ENCODE measurements around the gene NECAP2. TPM values are rescaled to one million over a fixed set of nuclear protein-coding genes. Genes with fewer than 3 reads are reported as not detected.

The NECAP2 gene
- total and polyA plus RNA-seq, 8 donors, result 25.5 to 78.1 (median 39.9) TPM

DNA sequence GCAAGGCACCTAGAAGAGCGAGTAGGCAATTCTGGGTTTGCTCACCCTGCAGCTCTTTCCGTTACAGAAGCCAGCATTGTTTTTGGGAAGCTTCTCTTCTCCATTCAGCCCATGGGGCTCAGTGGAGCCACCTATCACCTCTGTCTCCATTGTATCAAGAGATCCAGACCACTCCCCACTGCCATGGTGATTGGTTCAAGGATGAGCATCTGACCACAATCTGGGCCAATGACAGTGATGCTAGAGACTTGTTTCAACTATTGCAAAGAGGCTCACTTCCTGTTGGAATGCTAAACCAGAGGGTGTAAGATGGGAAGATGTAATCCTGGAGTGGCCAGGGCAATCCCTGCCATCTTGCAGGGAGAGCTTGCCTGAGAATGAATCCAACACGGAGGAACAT is 9.9 kb upstream of the NECAP2 start:
- Histone ChIP-seq H3K27me3 (no peaks in the 10 kb centered on the region), H3K36me3 (no peaks in the 10 kb centered on the region), H3K9me3 (no peaks in the 10 kb centered on the region), H3K4me3 (no peak overlapping the region), H3K4me1 (no peaks in the 10 kb centered on the region), H3K27ac (no peak overlapping the region)
- intact Hi-C loops (cut with DNase I; ENCODE audit: low total_unique reads), result no loop called here
- TF ChIP-seq POLR2A (IDR thresholded peaks at IDR 0.05) (no peak), POLR2AphosphoS5 (IDR thresholded peaks at IDR 0.05) (no peak), EP300 (IDR thresholded peaks at IDR 0.05) (no peak)
- TF ChIP-seq, protein P1, sequence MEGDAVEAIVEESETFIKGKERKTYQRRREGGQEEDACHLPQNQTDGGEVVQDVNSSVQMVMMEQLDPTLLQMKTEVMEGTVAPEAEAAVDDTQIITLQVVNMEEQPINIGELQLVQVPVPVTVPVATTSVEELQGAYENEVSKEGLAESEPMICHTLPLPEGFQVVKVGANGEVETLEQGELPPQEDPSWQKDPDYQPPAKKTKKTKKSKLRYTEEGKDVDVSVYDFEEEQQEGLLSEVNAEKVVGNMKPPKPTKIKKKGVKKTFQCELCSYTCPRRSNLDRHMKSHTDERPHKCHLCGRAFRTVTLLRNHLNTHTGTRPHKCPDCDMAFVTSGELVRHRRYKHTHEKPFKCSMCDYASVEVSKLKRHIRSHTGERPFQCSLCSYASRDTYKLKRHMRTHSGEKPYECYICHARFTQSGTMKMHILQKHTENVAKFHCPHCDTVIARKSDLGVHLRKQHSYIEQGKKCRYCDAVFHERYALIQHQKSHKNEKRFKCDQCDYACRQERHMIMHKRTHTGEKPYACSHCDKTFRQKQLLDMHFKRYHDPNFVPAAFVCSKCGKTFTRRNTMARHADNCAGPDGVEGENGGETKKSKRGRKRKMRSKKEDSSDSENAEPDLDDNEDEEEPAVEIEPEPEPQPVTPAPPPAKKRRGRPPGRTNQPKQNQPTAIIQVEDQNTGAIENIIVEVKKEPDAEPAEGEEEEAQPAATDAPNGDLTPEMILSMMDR (IDR thresholded peaks at IDR 0.05), result no peak
- no peak for DNase-seq
- WGBS, 5 donors, result 81 to 90% (median 85%) methylated on average over 3 of the region's 3 CpGs

DNA sequence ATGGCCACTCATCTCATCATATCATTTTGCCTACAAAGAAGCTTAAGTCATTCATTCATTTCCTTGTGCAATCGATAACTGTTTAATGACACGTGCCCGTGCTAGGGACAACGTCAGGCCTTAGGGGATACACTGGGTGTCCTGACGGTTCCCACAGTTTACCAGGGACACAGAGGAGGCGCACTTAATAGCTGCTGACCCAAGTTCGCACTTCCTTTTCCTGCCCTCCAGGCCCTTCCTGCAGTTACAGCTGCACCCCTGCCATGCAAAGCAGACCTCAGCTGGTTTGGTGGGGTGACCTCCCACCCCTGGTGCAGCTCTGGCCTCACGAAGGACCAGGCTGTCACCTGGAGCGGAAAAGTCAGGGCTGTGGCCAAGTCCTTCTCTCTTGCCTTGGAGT is 7.5 kb upstream of the NECAP2 start:
- no peaks in the 10 kb centered on the region for H3K36me3 ChIP-seq
- H3K4me1 ChIP-seq, result no peaks in the 10 kb centered on the region
- no peaks in the 10 kb centered on the region for H3K9me3 ChIP-seq
- H3K27ac ChIP-seq, result no peak overlapping the region
- 68 to 75% (median 71%) methylated on average over 8 to 9 of the region's 9 CpGs for WGBS, 5 donors
- no peak overlapping the region for H3K4me3 ChIP-seq
- intact Hi-C loops (cut with DNase I; ENCODE audit: low total_unique reads), result no loop called here
- TF ChIP-seq POLR2A (IDR thresholded peaks at IDR 0.05) (no peak), EP300 (IDR thresholded peaks at IDR 0.05) (no peak), POLR2AphosphoS5 (IDR thresholded peaks at IDR 0.05) (no peak)
- TF ChIP-seq, protein P1 (IDR thresholded peaks at IDR 0.05), result no peak
- H3K27me3 ChIP-seq, result no peaks in the 10 kb centered on the region
- DNase-seq, result no peak

DNA sequence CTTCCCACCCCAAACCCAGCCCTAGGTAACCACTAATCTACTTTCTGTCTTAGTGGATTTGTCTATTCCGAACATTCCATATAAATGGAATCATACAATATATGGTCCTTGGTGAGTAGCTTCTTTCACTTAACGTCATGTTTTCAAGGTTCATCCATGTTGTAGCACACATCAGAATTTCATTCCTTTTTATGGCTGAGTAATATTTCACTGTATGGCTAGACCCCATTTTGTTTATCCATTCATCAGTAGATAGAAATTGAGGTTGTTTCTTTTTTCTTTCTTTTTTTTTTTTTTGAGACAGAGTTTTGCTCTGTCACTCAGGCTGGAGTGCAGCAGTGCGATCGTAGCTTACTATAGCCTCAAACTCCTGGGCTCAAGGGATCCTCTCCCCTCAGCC is 6.5 kb upstream of the NECAP2 start:
- H3K27me3 ChIP-seq, result no peaks in the 10 kb centered on the region
- 94 to 99% (median 94%) methylated on average over 4 of the region's 4 CpGs for whole genome bisulfite sequencing, 5 donors
- TF ChIP-seq, protein P1 (IDR thresholded peaks at IDR 0.05), result no peak
- no peak for TF ChIP-seq EP300 (IDR thresholded peaks at IDR 0.05)
- TF ChIP-seq POLR2AphosphoS5 (IDR thresholded peaks at IDR 0.05), result no peak
- no peak for TF ChIP-seq POLR2A (IDR thresholded peaks at IDR 0.05)
- H3K9me3 ChIP-seq, result no peaks in the 10 kb centered on the region
- no peak overlapping the region for H3K27ac ChIP-seq
- no peak for DNase-seq
- H3K4me3 ChIP-seq, result no peak overlapping the region
- H3K36me3 ChIP-seq, result no peaks in the 10 kb centered on the region
- intact Hi-C loops (cut with DNase I; ENCODE audit: low total_unique reads), result no loop called here
- no peaks in the 10 kb centered on the region for H3K4me1 ChIP-seq

DNA sequence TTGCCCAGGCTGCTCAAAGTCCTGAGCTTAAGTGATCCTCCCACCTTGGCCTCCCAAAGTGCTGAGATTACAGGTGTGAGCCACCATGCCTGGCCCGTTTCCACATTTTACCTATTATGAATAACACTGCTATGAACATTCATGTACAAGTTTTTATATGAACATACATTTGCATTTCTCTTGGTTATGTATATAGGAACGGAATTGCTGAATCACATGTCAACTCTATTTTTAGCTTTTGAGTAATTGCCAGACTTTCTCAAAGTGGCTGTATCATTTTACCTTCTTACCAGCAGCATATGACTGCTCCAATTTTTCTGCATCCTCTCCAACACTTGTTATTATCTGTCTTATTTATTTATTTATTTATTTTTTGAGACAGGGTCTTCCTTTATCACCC is 6.0 kb upstream of the NECAP2 start:
- no peaks in the 10 kb centered on the region for H3K9me3 ChIP-seq
- TF ChIP-seq POLR2AphosphoS5 (IDR thresholded peaks at IDR 0.05), result no peak
- TF ChIP-seq POLR2A (IDR thresholded peaks at IDR 0.05), result no peak
- TF ChIP-seq, protein P1 (IDR thresholded peaks at IDR 0.05), result no peak
- no peak for TF ChIP-seq EP300 (IDR thresholded peaks at IDR 0.05)
- WGBS, 5 donors, result 50 to 60% (median 54%) methylated on average over 2 of the region's 2 CpGs
- H3K36me3 ChIP-seq, result no peaks in the 10 kb centered on the region
- intact Hi-C loops (cut with DNase I; ENCODE audit: low total_unique reads), result no loop called here
- H3K4me1 ChIP-seq, result no peaks in the 10 kb centered on the region
- H3K27ac ChIP-seq, result no peak overlapping the region
- no peaks in the 10 kb centered on the region for H3K27me3 ChIP-seq
- DNase-seq, result no peak
- no peak overlapping the region for H3K4me3 ChIP-seq

All from stomach (tissue), 9 donors.